ENCODE measurements around the gene PCDH9. TPM values are rescaled to one million over a fixed set of nuclear protein-coding genes. Genes with fewer than 3 reads are reported as not detected.

PCDH9 gene
- total and polyA plus RNA-seq, 7 experiments from 2014 or later: 0.08 to 1.3 (median 0.21) TPM

GRCh38 chr13:66528944-66529576 lies 701.1 kb downstream of the PCDH9 start:
- Mint-ChIP-seq H3K9me3 (peaks cover 0 to 12% (median 0%) of the 10 kb centered on the region in 11 donors), H3K27me3 (no peaks in the 10 kb centered on the region), H3K4me1 (no peaks in the 10 kb centered on the region), H3K36me3 (no peaks in the 10 kb centered on the region), H3K27ac (no peak overlapping the region), H3K4me3 (no peak overlapping the region)
- no peaks in the 10 kb centered on the region for H3K4me1 ChIP-seq (ENCODE audit: control insufficient read depth in 2 of 2, insufficient read depth in 2 of 2, low read length in 2 of 2)
- H3K27me3 ChIP-seq (ENCODE audit: control insufficient read depth in 2 of 2, insufficient read depth in 2 of 2, low read length in 2 of 2): no peaks in the 10 kb centered on the region
- no peak overlapping the region for H3K4me3 ChIP-seq (ENCODE audit: low read length)
- H3K36me3 ChIP-seq (ENCODE audit: control insufficient read depth in 2 of 3, insufficient read depth in 3 of 3, low read length in 3 of 3): no peaks in the 10 kb centered on the region
- no peak overlapping the region for H3K27ac ChIP-seq (ENCODE audit: low read depth, low read length)
- POLR2A ChIA-PET: no interaction called here
- DNase-seq (no peak), ATAC-seq (no peak)
- no peaks in the 10 kb centered on the region for H3K9me3 ChIP-seq (ENCODE audit: control insufficient read depth in 2 of 3, low read length in 3 of 3)
- intact Hi-C loops (cut with micrococcal nuclease): no loop called here
- CTCF ChIA-PET: no interaction called here

DNA sequence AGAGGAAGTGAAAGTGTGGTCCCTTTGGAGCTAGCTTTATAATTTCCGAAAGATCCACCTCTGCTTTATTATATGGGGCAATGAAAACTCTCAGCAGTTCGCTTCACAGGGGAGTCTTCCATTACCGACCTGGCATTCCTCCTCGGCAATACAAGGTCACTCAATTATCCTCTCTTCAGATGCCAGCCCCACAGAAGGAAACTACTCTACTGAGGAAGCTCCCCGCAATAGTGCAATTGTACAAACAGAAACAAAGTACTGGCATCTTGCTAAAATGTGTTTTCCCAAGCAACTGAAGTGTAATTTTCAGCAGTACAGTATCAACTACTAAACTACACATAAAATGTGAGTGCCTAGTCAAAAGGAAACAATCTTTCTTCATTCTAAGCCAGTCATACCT lies 702.0 kb downstream of the PCDH9 start:
- Histone ChIP-seq H3K4me3 (ENCODE audit: low read length) (no peak overlapping the region), H3K27ac (ENCODE audit: low read depth, low read length) (no peak overlapping the region), H3K27me3 (ENCODE audit: control insufficient read depth in 2 of 2, insufficient read depth in 2 of 2, low read length in 2 of 2) (no peaks in the 10 kb centered on the region), H3K9me3 (ENCODE audit: control insufficient read depth in 2 of 3, low read length in 3 of 3) (no peaks in the 10 kb centered on the region), H3K36me3 (ENCODE audit: control insufficient read depth in 2 of 3, insufficient read depth in 3 of 3, low read length in 3 of 3) (no peaks in the 10 kb centered on the region), H3K4me1 (ENCODE audit: control insufficient read depth in 2 of 2, insufficient read depth in 2 of 2, low read length in 2 of 2) (no peaks in the 10 kb centered on the region)
- CTCF ChIA-PET: no interaction called here
- no peak overlapping the region for H3K4me3 Mint-ChIP-seq
- no peaks in the 10 kb centered on the region for H3K27me3 Mint-ChIP-seq
- no peak for DNase-seq
- peaks cover 0 to 7% (median 0%) of the 10 kb centered on the region in 11 donors for H3K9me3 Mint-ChIP-seq
- intact Hi-C loops (cut with micrococcal nuclease): no loop called here
- no peaks in the 10 kb centered on the region for H3K36me3 Mint-ChIP-seq
- no peak for ATAC-seq
- POLR2A ChIA-PET: no interaction called here
- H3K27ac Mint-ChIP-seq: no peak overlapping the region
- no peaks in the 10 kb centered on the region for H3K4me1 Mint-ChIP-seq

- ChIA-PET POLR2A (no interaction called here), CTCF (no interaction called here)
- no peak overlapping the region for H3K4me3 Mint-ChIP-seq
- Histone ChIP-seq H3K4me1 (ENCODE audit: control insufficient read depth in 2 of 2, insufficient read depth in 2 of 2, low read length in 2 of 2) (no peaks in the 10 kb centered on the region), H3K9me3 (ENCODE audit: control insufficient read depth in 2 of 3, low read length in 3 of 3) (no peaks in the 10 kb centered on the region), H3K4me3 (ENCODE audit: low read length) (no peak overlapping the region), H3K36me3 (ENCODE audit: control insufficient read depth in 2 of 3, insufficient read depth in 3 of 3, low read length in 3 of 3) (no peaks in the 10 kb centered on the region), H3K27me3 (ENCODE audit: control insufficient read depth in 2 of 2, insufficient read depth in 2 of 2, low read length in 2 of 2) (no peaks in the 10 kb centered on the region), H3K27ac (ENCODE audit: low read depth, low read length) (no peak overlapping the region)
- H3K4me1 Mint-ChIP-seq: no peaks in the 10 kb centered on the region
- no peak for DNase-seq
- no peak for ATAC-seq
- no peaks in the 10 kb centered on the region for H3K27me3 Mint-ChIP-seq
- H3K27ac Mint-ChIP-seq: no peak overlapping the region
- H3K9me3 Mint-ChIP-seq: peaks cover 0 to 7% (median 0%) of the 10 kb centered on the region in 11 donors
- no peaks in the 10 kb centered on the region for H3K36me3 Mint-ChIP-seq
- intact Hi-C loops (cut with micrococcal nuclease): no loop called here
Measured at GRCh38 chr13:66520511-66521355, 709.4 kb downstream of the PCDH9 start.

GRCh38 chr13:66519259-66519658 lies 710.9 kb downstream of the PCDH9 start:
- ChIA-PET POLR2A (no interaction called here), CTCF (no interaction called here)
- no peaks in the 10 kb centered on the region for H3K4me1 Mint-ChIP-seq
- Histone ChIP-seq H3K4me3 (ENCODE audit: low read length) (no peak overlapping the region), H3K4me1 (ENCODE audit: control insufficient read depth in 2 of 2, insufficient read depth in 2 of 2, low read length in 2 of 2) (no peaks in the 10 kb centered on the region), H3K9me3 (ENCODE audit: control insufficient read depth in 2 of 3, low read length in 3 of 3) (no peaks in the 10 kb centered on the region), H3K27ac (ENCODE audit: low read depth, low read length) (no peak overlapping the region), H3K27me3 (ENCODE audit: control insufficient read depth in 2 of 2, insufficient read depth in 2 of 2, low read length in 2 of 2) (no peaks in the 10 kb centered on the region), H3K36me3 (ENCODE audit: control insufficient read depth in 2 of 3, insufficient read depth in 3 of 3, low read length in 3 of 3) (no peaks in the 10 kb centered on the region)
- H3K4me3 Mint-ChIP-seq: no peak overlapping the region
- no peak overlapping the region for H3K27ac Mint-ChIP-seq
- no peaks in the 10 kb centered on the region for H3K27me3 Mint-ChIP-seq
- DNase-seq (no peak), ATAC-seq (no peak)
- no peaks in the 10 kb centered on the region for H3K36me3 Mint-ChIP-seq
- intact Hi-C loops (cut with micrococcal nuclease): no loop called here
- H3K9me3 Mint-ChIP-seq: peaks cover 0 to 5% (median 0%) of the 10 kb centered on the region in 11 donors

GRCh38 chr13:66518068-66518467 lies 712.1 kb downstream of the PCDH9 start:
- Mint-ChIP-seq H3K9me3 (peaks cover 0 to 5% (median 0%) of the 10 kb centered on the region in 11 donors), H3K4me1 (no peaks in the 10 kb centered on the region), H3K27ac (no peak overlapping the region), H3K4me3 (no peak overlapping the region), H3K27me3 (no peaks in the 10 kb centered on the region), H3K36me3 (no peaks in the 10 kb centered on the region)
- no peaks in the 10 kb centered on the region for H3K9me3 ChIP-seq (ENCODE audit: control insufficient read depth in 2 of 3, low read length in 3 of 3)
- H3K4me1 ChIP-seq (ENCODE audit: control insufficient read depth in 2 of 2, insufficient read depth in 2 of 2, low read length in 2 of 2): no peaks in the 10 kb centered on the region
- H3K4me3 ChIP-seq (ENCODE audit: low read length): no peak overlapping the region
- no peak for ATAC-seq
- ChIA-PET CTCF (no interaction called here), POLR2A (no interaction called here)
- H3K27me3 ChIP-seq (ENCODE audit: control insufficient read depth in 2 of 2, insufficient read depth in 2 of 2, low read length in 2 of 2): no peaks in the 10 kb centered on the region
- H3K36me3 ChIP-seq (ENCODE audit: control insufficient read depth in 2 of 3, insufficient read depth in 3 of 3, low read length in 3 of 3): no peaks in the 10 kb centered on the region
- no peak for DNase-seq
- intact Hi-C loops (cut with micrococcal nuclease): no loop called here
- no peak overlapping the region for H3K27ac ChIP-seq (ENCODE audit: low read depth, low read length)

- Mint-ChIP-seq H3K36me3 (no peaks in the 10 kb centered on the region), H3K27ac (no peak overlapping the region), H3K9me3 (peaks cover 0 to 5% (median 0%) of the 10 kb centered on the region in 11 donors), H3K27me3 (no peaks in the 10 kb centered on the region), H3K4me1 (no peaks in the 10 kb centered on the region), H3K4me3 (no peak overlapping the region)
- H3K27me3 ChIP-seq (ENCODE audit: control insufficient read depth in 2 of 2, insufficient read depth in 2 of 2, low read length in 2 of 2): no peaks in the 10 kb centered on the region
- no peak overlapping the region for H3K4me3 ChIP-seq (ENCODE audit: low read length)
- DNase-seq (no peak), ATAC-seq (no peak)
- no peaks in the 10 kb centered on the region for H3K4me1 ChIP-seq (ENCODE audit: control insufficient read depth in 2 of 2, insufficient read depth in 2 of 2, low read length in 2 of 2)
- POLR2A ChIA-PET: no interaction called here
- no peaks in the 10 kb centered on the region for H3K9me3 ChIP-seq (ENCODE audit: control insufficient read depth in 2 of 3, low read length in 3 of 3)
- H3K27ac ChIP-seq (ENCODE audit: low read depth, low read length): no peak overlapping the region
- H3K36me3 ChIP-seq (ENCODE audit: control insufficient read depth in 2 of 3, insufficient read depth in 3 of 3, low read length in 3 of 3): no peaks in the 10 kb centered on the region
- intact Hi-C loops (cut with micrococcal nuclease): no loop called here
- CTCF ChIA-PET: no interaction called here
Measured at GRCh38 chr13:66513728-66514127, 716.4 kb downstream of the PCDH9 start.

- Mint-ChIP-seq H3K27ac (no peak overlapping the region), H3K4me3 (no peak overlapping the region), H3K27me3 (no peaks in the 10 kb centered on the region), H3K9me3 (peaks cover 0 to 12% (median under 1%) of the 10 kb centered on the region in 11 donors), H3K36me3 (no peaks in the 10 kb centered on the region), H3K4me1 (no peaks in the 10 kb centered on the region)
- no peak for ATAC-seq
- Histone ChIP-seq H3K4me3 (ENCODE audit: low read length) (no peak overlapping the region), H3K27ac (ENCODE audit: low read depth, low read length) (no peak overlapping the region), H3K36me3 (ENCODE audit: control insufficient read depth in 2 of 3, insufficient read depth in 3 of 3, low read length in 3 of 3) (no peaks in the 10 kb centered on the region), H3K9me3 (ENCODE audit: control insufficient read depth in 2 of 3, low read length in 3 of 3) (no peaks in the 10 kb centered on the region), H3K4me1 (ENCODE audit: control insufficient read depth in 2 of 2, insufficient read depth in 2 of 2, low read length in 2 of 2) (no peaks in the 10 kb centered on the region), H3K27me3 (ENCODE audit: control insufficient read depth in 2 of 2, insufficient read depth in 2 of 2, low read length in 2 of 2) (no peaks in the 10 kb centered on the region)
- intact Hi-C loops (cut with micrococcal nuclease): no loop called here
- ChIA-PET CTCF (no interaction called here), POLR2A (no interaction called here)
- DNase-seq: no peak
Measured at GRCh38 chr13:66509175-66509574, 721.0 kb downstream of the PCDH9 start.
